GM12878 (cell line): ENCODE data around the gene PDLIM4. TPM values are rescaled to one million over a fixed set of nuclear protein-coding genes. Genes with fewer than 3 reads are reported as not detected.
A peak's percentile ranks its signal among the peaks of the same experiment; 100 is the strongest.

Source experiments
- CBFB ChIP-seq: IDR thresholded peaks from 2 replicates; pipeline ENCODE4 v1.6.1; 2016; ENCODE audit warnings: antibody characterized with exemption, low read depth
- E2F8 ChIP-seq: fragments of 450-650 bp; IDR thresholded peaks from 2 replicates; pipeline ENCODE4 v1.6.1; 2018; ENCODE audit warnings: mild to moderate bottlenecking, low read depth, moderate library complexity; ENCODE audit not compliant: partially characterized antibody
- GATAD2B ChIP-seq: fragments of 450-650 bp; conservative IDR thresholded peaks from 2 replicates; pipeline ENCODE4 v1.6.1; 2017; ENCODE audit warnings: low read depth, mild to moderate bottlenecking, moderate library complexity
- HSF1 ChIP-seq: fragments of 150-350 bp; IDR thresholded peaks from 2 replicates; pipeline ENCODE4 v1.6.1; 2014; ENCODE audit warnings: mild to moderate bottlenecking, low read depth, low read length
- NBN ChIP-seq: fragments of 450-650 bp; IDR thresholded peaks from 2 replicates; pipeline ENCODE4 v1.6.1; 2016
- PML ChIP-seq: IDR thresholded peaks from 2 replicates; pipeline ENCODE4 v1.6.1; 2012; ENCODE audit warnings: low read length, inconsistent platforms
- RAD21 ChIP-seq: IDR thresholded peaks from 2 replicates; pipeline ENCODE4 v1.6.1; 2011; ENCODE audit warnings: mild to moderate bottlenecking, low read depth, low read length, moderate library complexity; ENCODE audit not compliant: insufficient read depth
- SPI1 ChIP-seq: IDR thresholded peaks from 2 replicates; pipeline ENCODE4 v1.6.1; 2011; ENCODE audit warnings: low read depth, mild to moderate bottlenecking, low read length, moderate library complexity, borderline replicate concordance; ENCODE audit not compliant: insufficient read depth
- SREBF1 ChIP-seq: IDR thresholded peaks from 2 replicates; pipeline ENCODE4 v1.6.1; 2012; ENCODE audit warnings: mild to moderate bottlenecking, low read length
- ZBTB40 ChIP-seq: fragments of 450-650 bp; IDR thresholded peaks from 2 replicates; pipeline ENCODE4 v1.6.1; 2016; ENCODE audit warnings: mild to moderate bottlenecking, moderate library complexity, borderline replicate concordance
- ZNF592 ChIP-seq: fragments of 450-650 bp; IDR thresholded peaks from 2 replicates; pipeline ENCODE4 v1.6.1; 2017; ENCODE audit warnings: mild to moderate bottlenecking, moderate library complexity
- ZSCAN29 ChIP-seq: fragments of 450-650 bp; IDR thresholded peaks from 2 replicates; pipeline ENCODE4 v1.6.1; 2017; ENCODE audit warnings: mild to moderate bottlenecking, moderate library complexity
- polyA plus RNA-seq, 11 experiments: library from polyadenylated mRNA; depleted of rRNA in 4 of 11; unstranded in 6 of 11; stranded (reverse) in 5 of 11; fragments of >200 nt; fragmentation: Nextera tagmentation in 4 of 11; fragmentation: Illumina TruSeq in 1 of 11; extraction: Ambion mirVana in 4 of 11; extraction: Trizol in 1 of 11; gene quantifications; 1 replicate in 1 of 11; 2 replicates in 10 of 11; pipeline versions ENCODE4 v1.2.1 to v1.2.3, GENCODE V29; 2011 to 2016; ENCODE audit warnings: inconsistent platforms in 2 of 11, missing spikeins in 2 of 11, low read depth in 1 of 11
- total RNA-seq, 4 experiments: library from RNA; depleted of rRNA in 3 of 4; stranded (reverse); fragments of >200 nt in 3 of 4; fragmentation: Illumina TruSeq in 1 of 4; extraction: Trizol in 1 of 4; gene quantifications; 2 replicates each; pipeline versions ENCODE4 v1.2.1 to v1.2.3, GENCODE V29; 2013 to 2021

The PDLIM4 gene
- total and polyA plus RNA-seq, 10 of the 15 experiments (the other 5 are each of a cell fraction or from before 2014, with no cell fraction given) = 0.13 to 1.7 (median 0.39) TPM; not detected in 3

- TF ChIP-seq ZNF592 (no peak), HSF1 (peak; percentile 78), NBN (no peak), ZBTB40 (no peak), PML (no peak), SREBF1 (no peak), E2F8 (no peak), GATAD2B (peak; percentile 82), RAD21 (no peak), SPI1 (no peak), CBFB (no peak), ZSCAN29 (no peak)
Observed at GRCh38 chr5:132227485-132228240, 29.8 kb upstream of the PDLIM4 start, which contains the start of gene P4HA2 (continued).
